HG03175 (cell line): ENCODE measurements around the gene ICAM3.
"Not testable (repeated sequence)": the region's sequence is repeated elsewhere in the genome, so short reads cannot be mapped to it uniquely, and the experiment has no call there.

Experiments
- ATAC-seq: cut with Tn5 transposase; IDR thresholded peaks from one replicate; pipeline ENCODE4 v1.9.1; 2021; ENCODE audit warnings: mild to moderate bottlenecking, moderate library complexity; ENCODE audit not compliant: unreplicated experiment

Gene ICAM3

GRCh38 chr19:10339380-10339960 is at the start of gene ICAM3:
Gene ICAM3 (minus strand): TSS chr19:10339624. CDS start chr19:10339614, 10 bp downstream.
- peak; percentile 51 for ATAC-seq

- no peak for ATAC-seq
Measured at GRCh38 chr19:10388957-10389356, 49.5 kb upstream of the ICAM3 start.

- ATAC-seq = no peak
Measured at GRCh38 chr19:10384580-10384979, 45.2 kb upstream of the ICAM3 start.

GRCh38 chr19:10383223-10383499 is 43.7 kb upstream of the ICAM3 start:
- ATAC-seq = not testable (repeated sequence)

GRCh38 chr19:10380313-10381102 is 41.1 kb upstream of the ICAM3 start, which contains the start of gene TYK2:
Gene TYK2 (minus strand): TSS chr19:10380572. CDS start chr19:10378406, 2,166 bp downstream.
- ATAC-seq = peak; percentile 91

GRCh38 chr19:10379880-10380312 is 40.5 kb upstream of the ICAM3 start:
- no peak for ATAC-seq

GRCh38 chr19:10378124-10378523 is 38.7 kb upstream of the ICAM3 start:
- ATAC-seq = no peak

GRCh38 chr19:10377140-10377640 is 37.8 kb upstream of the ICAM3 start:
- ATAC-seq = not testable (repeated sequence)

GRCh38 chr19:10374931-10375330 is 35.5 kb upstream of the ICAM3 start:
- no peak for ATAC-seq

- no peak for ATAC-seq
Measured at GRCh38 chr19:10372690-10373089, 33.3 kb upstream of the ICAM3 start.

GRCh38 chr19:10368101-10368803 is 28.8 kb upstream of the ICAM3 start:
- no peak for ATAC-seq

GRCh38 chr19:10366950-10367512 is 27.6 kb upstream of the ICAM3 start:
- not testable (repeated sequence) for ATAC-seq

- ATAC-seq = no peak
Measured at GRCh38 chr19:10365518-10365917, 26.1 kb upstream of the ICAM3 start.

GRCh38 chr19:10364644-10365043 is 25.2 kb upstream of the ICAM3 start:
- no peak for ATAC-seq

- ATAC-seq = no peak
Measured at GRCh38 chr19:10363789-10364281, 24.4 kb upstream of the ICAM3 start.

GRCh38 chr19:10362259-10362658 is 22.8 kb upstream of the ICAM3 start:
- no peak for ATAC-seq

GRCh38 chr19:10361569-10362011 is 22.2 kb upstream of the ICAM3 start:
- ATAC-seq = no peak

- no peak for ATAC-seq
Measured at GRCh38 chr19:10356431-10356830, 17.0 kb upstream of the ICAM3 start.

GRCh38 chr19:10353793-10354391 is 14.5 kb upstream of the ICAM3 start:
- ATAC-seq = no peak

- no peak for ATAC-seq
Measured at GRCh38 chr19:10352764-10353671, 13.6 kb upstream of the ICAM3 start.
